Measurements from ENCODE around the gene DCC. TPM values are rescaled to one million over a fixed set of nuclear protein-coding genes. Genes with fewer than 3 reads are reported as not detected.

DCC gene
- total and polyA plus RNA-seq, 9 of the 15 experiments (the other 6 are each of a cell fraction or from before 2014, with no cell fraction given): not detected

DNA sequence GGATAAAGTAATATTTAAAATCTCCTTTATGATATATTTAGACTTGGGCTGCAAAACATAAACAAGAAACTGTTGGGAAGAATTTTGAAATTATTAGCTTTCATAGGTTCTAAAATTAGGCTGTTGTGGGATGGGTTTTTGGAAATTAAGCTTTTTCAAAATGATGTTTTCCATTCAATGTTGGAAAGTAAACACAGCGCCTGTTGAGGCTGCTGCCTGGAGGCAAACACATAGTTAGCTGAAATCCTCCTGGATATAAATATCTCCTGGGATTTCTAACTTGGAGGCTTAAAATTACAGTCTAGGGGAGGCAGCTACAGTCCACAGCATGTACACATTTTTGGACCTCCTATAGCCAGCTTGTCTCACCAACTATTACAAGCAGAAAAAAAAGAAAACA, 197.3 kb downstream of the DCC start:
- Histone ChIP-seq H3K36me3 (ENCODE audit: control insufficient read depth, insufficient read depth, low read length) (no peaks in the 10 kb centered on the region), H2AFZ (ENCODE audit: low read depth, low read length) (no peak overlapping the region), H3K4me2 (ENCODE audit: insufficient read depth, low read length) (no peak overlapping the region), H4K20me1 (replicated peaks; ENCODE audit: control insufficient read depth, insufficient read depth, low read length) (no peaks in the 10 kb centered on the region), H3K27ac (ENCODE audit: extremely low read depth, low read depth, low read length) (no peak overlapping the region), H3K79me2 (ENCODE audit: control insufficient read depth, insufficient read depth, low read length) (no peaks in the 10 kb centered on the region), H3K9me3 (replicated peaks; ENCODE audit: control insufficient read depth, insufficient read depth, low read depth, low read length) (no peaks in the 10 kb centered on the region), H3K9me1 (ENCODE audit: control insufficient read depth, insufficient read depth, low read length) (no peaks in the 10 kb centered on the region), H3K9ac (ENCODE audit: insufficient read depth in 1 of 2, low read depth in 2 of 2, low read length in 2 of 2) (no peak overlapping the region), H3K27me3 (ENCODE audit: control insufficient read depth in 2 of 2, insufficient read depth in 2 of 2, low read length in 2 of 2) (no peaks in the 10 kb centered on the region), H3K4me3 (no peak overlapping the region), H3K4me1 (replicated peaks in 1 of 2; ENCODE audit: control insufficient read depth in 2 of 2, insufficient read depth in 2 of 2, low read length in 2 of 2) (no peaks in the 10 kb centered on the region)
- ChIA-PET CTCF (ENCODE audit: low intra/inter-chr PET ratio) (no interaction called here), POLR2A (no interaction called here)
- BruUV-seq (replicated peaks): no TSS peak
- TF ChIP-seq HNRNPUL1 (IDR thresholded peaks at IDR 0.05; ENCODE audit: low read length) (no peak), MCM3 (IDR thresholded peaks at IDR 0.05) (no peak), ZFPM2 (CRISPR knock-in tag; IDR thresholded peaks at IDR 0.05) (no peak), TBP (optimal IDR thresholded peaks at IDR 0.05; ENCODE audit: low read depth, low read length) (no peak), ZZZ3 (IDR thresholded peaks at IDR 0.05) (no peak)
- TF ChIP-seq, protein P1, sequence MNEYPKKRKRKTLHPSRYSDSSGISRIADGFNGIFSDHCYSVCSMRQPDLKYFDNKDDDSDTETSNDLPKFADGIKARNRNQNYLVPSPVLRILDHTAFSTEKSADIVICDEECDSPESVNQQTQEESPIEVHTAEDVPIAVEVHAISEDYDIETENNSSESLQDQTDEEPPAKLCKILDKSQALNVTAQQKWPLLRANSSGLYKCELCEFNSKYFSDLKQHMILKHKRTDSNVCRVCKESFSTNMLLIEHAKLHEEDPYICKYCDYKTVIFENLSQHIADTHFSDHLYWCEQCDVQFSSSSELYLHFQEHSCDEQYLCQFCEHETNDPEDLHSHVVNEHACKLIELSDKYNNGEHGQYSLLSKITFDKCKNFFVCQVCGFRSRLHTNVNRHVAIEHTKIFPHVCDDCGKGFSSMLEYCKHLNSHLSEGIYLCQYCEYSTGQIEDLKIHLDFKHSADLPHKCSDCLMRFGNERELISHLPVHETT (CRISPR knock-in tag; conservative IDR thresholded peaks at IDR 0.05 in 1 of 2, IDR thresholded peaks at IDR 0.05 in 1 of 2): no peak
- DNase-seq (ENCODE audit: extremely low read depth in 1 of 4, low spot score in 3 of 4) (no peak), ATAC-seq (no peak), FAIRE-seq (no peak)
- intact Hi-C loops (cut with micrococcal nuclease) (no loop called here), in situ Hi-C loops (cut with MboI) (no loop called here)
- WGBS (ENCODE audit: insufficient coverage, low coverage, missing lambda C conversion rate): 0% methylated on average over 1 of the region's 1 CpG

Measured in K562 (cell line).